ENCODE measurements around the gene GDF2. TPM values are rescaled to one million over a fixed set of nuclear protein-coding genes. Genes with fewer than 3 reads are reported as not detected.

Gene GDF2
- polyA plus RNA-seq, 1 donor from 2014 or later, result not detected

GRCh38 chr10:47288916-47289495 is 33.2 kb upstream of the GDF2 start:
- H3K27ac ChIP-seq (ENCODE audit: low read length), result no peak overlapping the region

GRCh38 chr10:47289921-47290320 is 32.3 kb upstream of the GDF2 start:
- no peak overlapping the region for H3K27ac ChIP-seq (ENCODE audit: low read length)
- no peak overlapping the region for H3K4me2 ChIP-seq (ENCODE audit: low read length)
- H3K27me3 ChIP-seq (ENCODE audit: insufficient read depth, low read depth, low read length), result no peaks in the 10 kb centered on the region
- H3K4me3 ChIP-seq (ENCODE audit: low read length), result no peak overlapping the region
- no peaks in the 10 kb centered on the region for H3F3A ChIP-seq (ENCODE audit: insufficient read depth, low read length, poor library complexity, severe bottlenecking)
- H3K9ac ChIP-seq (ENCODE audit: low read length), result no peak overlapping the region
- no peaks in the 10 kb centered on the region for H4K20me1 ChIP-seq (ENCODE audit: insufficient read depth)
- H2AFZ ChIP-seq (ENCODE audit: low read depth, low read length), result no peak overlapping the region
- H3K79me2 ChIP-seq (replicated peaks; ENCODE audit: insufficient read depth, low read length), result no peaks in the 10 kb centered on the region
- no peaks in the 10 kb centered on the region for H3K9me2 ChIP-seq (ENCODE audit: insufficient read depth, low read length)
- H3K36me3 ChIP-seq (ENCODE audit: insufficient read depth, low read length), result no peaks in the 10 kb centered on the region
- no peak for TF ChIP-seq RAD21 (conservative IDR thresholded peaks at IDR 0.05)
- TF ChIP-seq EZH2 (IDR thresholded peaks at IDR 0.05; ENCODE audit: borderline replicate concordance, insufficient read depth, low read length, poor library complexity, severe bottlenecking), result no peak
- no peak for TF ChIP-seq MXI1 (conservative IDR thresholded peaks at IDR 0.05; ENCODE audit: poor library complexity, severe bottlenecking)
- TF ChIP-seq SMC3 (conservative IDR thresholded peaks at IDR 0.05; ENCODE audit: poor library complexity), result no peak
- no peak for TF ChIP-seq REST (IDR thresholded peaks at IDR 0.05; ENCODE audit: borderline replicate concordance)
- no peak for TF ChIP-seq CTCF (IDR thresholded peaks at IDR 0.05; ENCODE audit: poor library complexity, severe bottlenecking)
- H3K9me3 ChIP-seq (ENCODE audit: low read length), result no peaks in the 10 kb centered on the region

More at GRCh38 chr10:47288916-47289495, 33.2 kb upstream of the GDF2 start:
- H3K36me3 ChIP-seq (ENCODE audit: insufficient read depth, low read length), result no peaks in the 10 kb centered on the region
- H3K4me2 ChIP-seq (ENCODE audit: low read length), result no peak overlapping the region
- H3K4me3 ChIP-seq (ENCODE audit: low read length), result no peak overlapping the region
- no peaks in the 10 kb centered on the region for H3F3A ChIP-seq (ENCODE audit: insufficient read depth, low read length, poor library complexity, severe bottlenecking)
- no peak for TF ChIP-seq EZH2 (IDR thresholded peaks at IDR 0.05; ENCODE audit: borderline replicate concordance, insufficient read depth, low read length, poor library complexity, severe bottlenecking)
- no peak overlapping the region for H3K9ac ChIP-seq (ENCODE audit: low read length)
- H3K79me2 ChIP-seq (replicated peaks; ENCODE audit: insufficient read depth, low read length), result no peaks in the 10 kb centered on the region
- H2AFZ ChIP-seq (ENCODE audit: low read depth, low read length), result no peak overlapping the region
- H4K20me1 ChIP-seq (ENCODE audit: insufficient read depth), result no peaks in the 10 kb centered on the region
- no peaks in the 10 kb centered on the region for H3K27me3 ChIP-seq (ENCODE audit: insufficient read depth, low read depth, low read length)
- H3K9me2 ChIP-seq (ENCODE audit: insufficient read depth, low read length), result no peaks in the 10 kb centered on the region
- H3K9me3 ChIP-seq (ENCODE audit: low read length), result no peaks in the 10 kb centered on the region

GRCh38 chr10:47290338-47290737 is 31.9 kb upstream of the GDF2 start:
- Histone ChIP-seq H3K9me3 (ENCODE audit: low read length) (no peaks in the 10 kb centered on the region), H3K9me2 (ENCODE audit: insufficient read depth, low read length) (no peaks in the 10 kb centered on the region)
- no peak for TF ChIP-seq CTCF (IDR thresholded peaks at IDR 0.05; ENCODE audit: poor library complexity, severe bottlenecking)
- TF ChIP-seq RAD21 (conservative IDR thresholded peaks at IDR 0.05), result no peak
- no peak for TF ChIP-seq EZH2 (IDR thresholded peaks at IDR 0.05; ENCODE audit: borderline replicate concordance, insufficient read depth, low read length, poor library complexity, severe bottlenecking)
- no peak for TF ChIP-seq EP300 (conservative IDR thresholded peaks at IDR 0.05; ENCODE audit: poor library complexity, severe bottlenecking)
- no peak for TF ChIP-seq REST (IDR thresholded peaks at IDR 0.05; ENCODE audit: borderline replicate concordance)
- TF ChIP-seq TAF1 (IDR thresholded peaks at IDR 0.05; ENCODE audit: low read depth), result no peak
- TF ChIP-seq POLR2AphosphoS5 (IDR thresholded peaks at IDR 0.05), result no peak
- TF ChIP-seq MXI1 (conservative IDR thresholded peaks at IDR 0.05; ENCODE audit: poor library complexity, severe bottlenecking), result no peak
- no peak for TF ChIP-seq SMC3 (conservative IDR thresholded peaks at IDR 0.05; ENCODE audit: poor library complexity)

More at GRCh38 chr10:47290338-47290737, 31.9 kb upstream of the GDF2 start:
- no peaks in the 10 kb centered on the region for H3F3A ChIP-seq (ENCODE audit: insufficient read depth, low read length, poor library complexity, severe bottlenecking)
- no peak overlapping the region for H3K4me3 ChIP-seq (ENCODE audit: low read length)
- no peaks in the 10 kb centered on the region for H3K36me3 ChIP-seq (ENCODE audit: insufficient read depth, low read length)
- no peaks in the 10 kb centered on the region for H3K27me3 ChIP-seq (ENCODE audit: insufficient read depth, low read depth, low read length)
- no peak overlapping the region for H3K9ac ChIP-seq (ENCODE audit: low read length)
- H3K4me2 ChIP-seq (ENCODE audit: low read length), result no peak overlapping the region
- H3K27ac ChIP-seq (ENCODE audit: low read length), result no peak overlapping the region
- H2AFZ ChIP-seq (ENCODE audit: low read depth, low read length), result no peak overlapping the region
- H4K20me1 ChIP-seq (ENCODE audit: insufficient read depth), result no peaks in the 10 kb centered on the region
- no peaks in the 10 kb centered on the region for H3K79me2 ChIP-seq (replicated peaks; ENCODE audit: insufficient read depth, low read length)

Measured in neural cell (in vitro differentiated cells).